ENCODE measurements around the gene LIPC. TPM values are rescaled to one million over a fixed set of nuclear protein-coding genes. Genes with fewer than 3 reads are reported as not detected.

Gene LIPC
- polyA plus RNA-seq, 1 experiment = 0.31 TPM

DNA sequence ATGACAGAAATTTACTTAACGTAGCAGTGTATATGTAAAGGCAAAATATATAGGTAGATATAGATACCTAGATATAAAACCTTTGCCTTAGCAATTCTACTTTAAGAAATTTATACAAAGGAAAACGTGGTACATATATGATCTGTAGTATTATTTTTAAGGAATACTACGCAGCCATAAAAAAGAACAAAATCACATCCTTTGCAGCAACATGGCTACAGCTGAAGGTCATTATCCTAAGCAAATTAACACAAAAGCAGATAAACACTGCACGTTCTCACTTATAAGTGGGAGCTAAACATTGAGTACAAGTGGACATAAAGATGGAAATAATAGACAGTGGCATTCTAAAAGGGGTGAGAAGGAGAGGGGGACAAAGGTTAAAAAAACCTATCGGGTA lies 14.8 kb upstream of the LIPC start:
- ChIA-PET POLR2A (no interaction called here), CTCF (interaction anchor here (1.2 kb wide), 1 partner anchor 10 kb away, joined by 4 read pairs; no protein-coding TSS in a partner anchor)
- TF ChIP-seq CTCF (IDR thresholded peaks at IDR 0.05; ENCODE audit: insufficient read depth, low read depth, low read length) = no peak
- H3K36me3 ChIP-seq (ENCODE audit: control insufficient read depth, insufficient read depth, low read length) = no peaks in the 10 kb centered on the region
- no peak for DNase-seq (ENCODE audit: low read depth)
- H3K27me3 ChIP-seq (ENCODE audit: control insufficient read depth, insufficient read depth, low read length) = no peaks in the 10 kb centered on the region
- H3K4me3 ChIP-seq (ENCODE audit: low read depth, low read length) = no peak overlapping the region

GRCh38 chr15:58418135-58418534 lies 13.7 kb upstream of the LIPC start:
- Histone ChIP-seq H3K4me3 (ENCODE audit: low read depth, low read length) (no peak overlapping the region), H3K36me3 (ENCODE audit: control insufficient read depth, insufficient read depth, low read length) (no peaks in the 10 kb centered on the region), H3K27me3 (ENCODE audit: control insufficient read depth, insufficient read depth, low read length) (no peaks in the 10 kb centered on the region)
- TF ChIP-seq CTCF (IDR thresholded peaks at IDR 0.05; ENCODE audit: insufficient read depth, low read depth, low read length) = no peak
- DNase-seq (ENCODE audit: low read depth) = no peak
- POLR2A ChIA-PET = no interaction called here
- CTCF ChIA-PET = no interaction called here

DNA sequence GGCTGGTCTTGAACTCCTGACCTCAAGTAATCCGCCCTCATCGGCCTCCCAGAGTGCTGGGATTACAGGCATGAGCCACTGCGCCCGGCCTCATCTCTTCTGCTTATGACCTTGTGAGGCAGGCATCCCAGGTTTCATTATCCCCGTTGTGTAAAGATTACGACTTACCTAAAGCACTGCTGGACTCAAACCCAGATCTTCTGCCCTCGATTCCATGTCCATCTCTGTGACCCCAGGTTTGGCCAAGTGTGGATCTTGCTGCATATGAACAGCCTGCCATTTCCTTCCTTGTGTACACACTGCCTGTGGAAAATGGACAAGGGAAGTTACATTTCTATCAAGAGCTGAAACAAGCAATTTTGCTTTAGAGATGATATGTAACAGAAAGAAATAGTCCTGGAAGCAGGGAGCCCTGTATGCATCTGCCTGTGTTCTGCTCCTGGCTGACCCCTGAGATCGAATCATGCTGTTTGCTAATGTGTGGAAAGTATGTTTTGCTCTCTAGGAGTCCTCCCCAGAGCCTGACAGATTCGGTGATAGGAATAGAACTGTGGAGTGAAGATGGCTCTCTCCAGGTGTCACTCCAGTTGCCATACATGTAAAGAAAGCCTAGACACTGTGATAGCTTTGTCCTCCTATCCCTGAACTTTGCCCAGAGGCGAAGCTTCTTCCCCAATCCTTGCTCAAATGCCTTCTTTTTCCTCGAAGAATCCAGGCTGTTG lies 11.8 kb upstream of the LIPC start:
- H3K4me3 ChIP-seq (ENCODE audit: low read depth, low read length) = no peak overlapping the region
- H3K36me3 ChIP-seq (ENCODE audit: control insufficient read depth, insufficient read depth, low read length) = no peaks in the 10 kb centered on the region
- CTCF ChIA-PET = interaction anchor here (0.9 to 1.3 kb wide), 2 partner anchors 10 to 15 kb away, joined by 3 read pairs; no protein-coding TSS in a partner anchor
- TF ChIP-seq CTCF (IDR thresholded peaks at IDR 0.05; ENCODE audit: insufficient read depth, low read depth, low read length) = no peak
- DNase-seq (ENCODE audit: low read depth) = no peak
- no peaks in the 10 kb centered on the region for H3K27me3 ChIP-seq (ENCODE audit: control insufficient read depth, insufficient read depth, low read length)
- POLR2A ChIA-PET = no interaction called here

- Histone ChIP-seq H3K27me3 (ENCODE audit: control insufficient read depth, insufficient read depth, low read length) (no peaks in the 10 kb centered on the region), H3K4me3 (ENCODE audit: low read depth, low read length) (no peak overlapping the region), H3K36me3 (ENCODE audit: control insufficient read depth, insufficient read depth, low read length) (no peaks in the 10 kb centered on the region)
- ChIA-PET POLR2A (no interaction called here), CTCF (interaction anchor here (0.9 to 1.3 kb wide), 2 partner anchors 9 to 16 kb away, joined by 3 read pairs; no protein-coding TSS in a partner anchor)
- TF ChIP-seq CTCF (IDR thresholded peaks at IDR 0.05; ENCODE audit: insufficient read depth, low read depth, low read length) = no peak
- no peak for DNase-seq (ENCODE audit: low read depth)
Measured at GRCh38 chr15:58420579-58421043, 11.2 kb upstream of the LIPC start.

GRCh38 chr15:58423205-58423604 lies 8.6 kb upstream of the LIPC start:
- ChIA-PET POLR2A (no interaction called here), CTCF (no interaction called here)
- TF ChIP-seq CTCF (IDR thresholded peaks at IDR 0.05; ENCODE audit: insufficient read depth, low read depth, low read length) = no peak
- no peak for DNase-seq (ENCODE audit: low read depth)
- Histone ChIP-seq H3K27me3 (ENCODE audit: control insufficient read depth, insufficient read depth, low read length) (no peaks in the 10 kb centered on the region), H3K36me3 (ENCODE audit: control insufficient read depth, insufficient read depth, low read length) (no peaks in the 10 kb centered on the region), H3K4me3 (ENCODE audit: low read depth, low read length) (no peak overlapping the region)

All from BJ (cell line).